Hepatocyte (in vitro differentiated cells): ENCODE data around the gene CUX1.

Experiments used
- EZH2 ChIP-seq: fragments of 200-600 bp; sonication (generic); IDR thresholded peaks from 2 replicates; pipeline ENCODE4 v1.6.1; 2016; ENCODE audit warnings: antibody characterized with exemption, mild to moderate bottlenecking, borderline replicate concordance
- TF ChIP-seq, protein P1 (sequence below): fragments of 200-600 bp; sonication (generic); IDR thresholded peaks from 2 replicates; pipeline ENCODE4 v1.5.1; 2016; ENCODE audit warnings: antibody characterized with exemption, mild to moderate bottlenecking; ENCODE audit not compliant: poor library complexity

DNA sequence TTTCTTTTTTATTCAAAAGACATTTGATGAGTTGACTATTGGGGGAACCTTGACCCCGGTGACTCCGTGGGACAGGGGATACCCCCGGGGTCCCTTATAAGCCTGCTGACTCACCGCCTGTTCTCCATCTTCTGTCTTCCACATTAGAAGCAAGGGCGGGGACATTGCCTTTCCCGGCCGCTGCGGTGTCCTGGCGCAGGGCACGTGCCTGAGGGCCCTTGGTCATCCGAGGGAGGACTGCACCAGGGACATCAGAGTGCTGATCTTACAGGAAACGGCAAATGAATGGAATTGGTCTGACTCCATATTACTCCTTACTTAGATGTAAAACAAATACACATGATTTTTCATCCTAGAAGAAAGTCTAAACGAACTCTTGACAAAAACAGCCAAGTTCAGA lies 170.1 kb downstream of the CUX1 start:
- TF ChIP-seq, protein P1, sequence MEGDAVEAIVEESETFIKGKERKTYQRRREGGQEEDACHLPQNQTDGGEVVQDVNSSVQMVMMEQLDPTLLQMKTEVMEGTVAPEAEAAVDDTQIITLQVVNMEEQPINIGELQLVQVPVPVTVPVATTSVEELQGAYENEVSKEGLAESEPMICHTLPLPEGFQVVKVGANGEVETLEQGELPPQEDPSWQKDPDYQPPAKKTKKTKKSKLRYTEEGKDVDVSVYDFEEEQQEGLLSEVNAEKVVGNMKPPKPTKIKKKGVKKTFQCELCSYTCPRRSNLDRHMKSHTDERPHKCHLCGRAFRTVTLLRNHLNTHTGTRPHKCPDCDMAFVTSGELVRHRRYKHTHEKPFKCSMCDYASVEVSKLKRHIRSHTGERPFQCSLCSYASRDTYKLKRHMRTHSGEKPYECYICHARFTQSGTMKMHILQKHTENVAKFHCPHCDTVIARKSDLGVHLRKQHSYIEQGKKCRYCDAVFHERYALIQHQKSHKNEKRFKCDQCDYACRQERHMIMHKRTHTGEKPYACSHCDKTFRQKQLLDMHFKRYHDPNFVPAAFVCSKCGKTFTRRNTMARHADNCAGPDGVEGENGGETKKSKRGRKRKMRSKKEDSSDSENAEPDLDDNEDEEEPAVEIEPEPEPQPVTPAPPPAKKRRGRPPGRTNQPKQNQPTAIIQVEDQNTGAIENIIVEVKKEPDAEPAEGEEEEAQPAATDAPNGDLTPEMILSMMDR: no peak
- no peak for TF ChIP-seq EZH2
